ENCODE measurements around the gene MED12L.
"Not testable (repeated sequence)": the region's sequence is repeated elsewhere in the genome, so short reads cannot be mapped to it uniquely, and the experiment has no call there.

The MED12L gene

GRCh38 chr3:151236736-151237135, 151.3 kb downstream of the MED12L start:
- Histone ChIP-seq H3K4ac (ENCODE audit: low read depth, low read length) (no peak overlapping the region), H3K9ac (ENCODE audit: low read length) (no peak overlapping the region), H3K4me2 (ENCODE audit: low read length) (no peak overlapping the region), H3K4me3 (ENCODE audit: low read length) (no peak overlapping the region), H4K5ac (ENCODE audit: low read length) (no peak overlapping the region), H3K56ac (ENCODE audit: low read length) (no peak overlapping the region), H3K79me2 (ENCODE audit: control insufficient read depth, insufficient read depth, low read length) (no peaks in the 10 kb centered on the region), H3K18ac (ENCODE audit: low read length) (no peak overlapping the region), H3K36me3 (ENCODE audit: control insufficient read depth, insufficient read depth, low read length) (no peaks in the 10 kb centered on the region), H2BK120ac (ENCODE audit: low read depth, low read length) (no peak overlapping the region), H4K8ac (ENCODE audit: low read depth, low read length) (no peak overlapping the region), H2BK5ac (ENCODE audit: low read length) (no peak overlapping the region), H3K27me3 (ENCODE audit: insufficient read depth, low read length, poor library complexity) (no peaks in the 10 kb centered on the region), H2AK5ac (ENCODE audit: low read length) (no peak overlapping the region), H2BK15ac (replicated peaks; ENCODE audit: low read depth) (no peak overlapping the region), H3K27ac (ENCODE audit: low read depth, low read length) (no peak overlapping the region), H3K23ac (ENCODE audit: low read length) (no peak overlapping the region), H3K79me1 (ENCODE audit: low read length) (no peaks in the 10 kb centered on the region), H3K4me1 (ENCODE audit: control insufficient read depth, low read depth, low read length) (no peaks in the 10 kb centered on the region)
- no CpG with 5 or more reads among the region's 7 CpGs for WGBS (ENCODE audit: extremely low coverage, insufficient coverage, low lambda C conversion rate)
- DNase-seq = no peak

DNA sequence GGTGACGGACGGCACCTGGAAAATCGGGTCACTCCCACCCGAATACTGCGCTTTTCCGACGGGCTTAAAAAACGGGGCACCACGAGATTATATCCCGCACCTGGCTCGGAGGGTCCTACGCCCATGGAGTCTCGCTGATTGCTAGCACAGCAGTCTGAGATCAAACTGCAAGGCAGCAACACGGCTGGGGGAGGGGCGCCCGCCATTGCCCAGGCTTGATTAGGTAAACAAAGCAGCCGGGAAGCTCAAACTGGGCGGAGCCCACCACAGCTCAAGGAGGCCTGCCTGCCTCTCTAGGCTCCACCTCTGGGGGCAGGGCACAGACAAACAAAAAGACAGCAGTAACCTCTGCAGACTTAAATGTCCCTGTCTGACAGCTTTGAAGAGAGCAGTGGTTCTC, 156.5 kb downstream of the MED12L start:
- not testable (repeated sequence) for H3K79me1 ChIP-seq (ENCODE audit: low read length); H3K56ac ChIP-seq (ENCODE audit: low read length); H2BK5ac ChIP-seq (ENCODE audit: low read length); H3K18ac ChIP-seq (ENCODE audit: low read length); H2BK120ac ChIP-seq (ENCODE audit: low read depth, low read length); H3K4me2 ChIP-seq (ENCODE audit: low read length); H3K27ac ChIP-seq (ENCODE audit: low read depth, low read length); H3K4me1 ChIP-seq (ENCODE audit: control insufficient read depth, low read depth, low read length); H3K4me3 ChIP-seq (ENCODE audit: low read length); H2BK15ac ChIP-seq (replicated peaks; ENCODE audit: low read depth); H4K5ac ChIP-seq (ENCODE audit: low read length); H3K27me3 ChIP-seq (ENCODE audit: insufficient read depth, low read length, poor library complexity); H2AK5ac ChIP-seq (ENCODE audit: low read length); H3K9ac ChIP-seq (ENCODE audit: low read length); H4K8ac ChIP-seq (ENCODE audit: low read depth, low read length); H3K23ac ChIP-seq (ENCODE audit: low read length); DNase-seq; H3K79me2 ChIP-seq (ENCODE audit: control insufficient read depth, insufficient read depth, low read length); H3K36me3 ChIP-seq (ENCODE audit: control insufficient read depth, insufficient read depth, low read length); H3K4ac ChIP-seq (ENCODE audit: low read depth, low read length)
- no CpG with 5 or more reads among the region's 18 CpGs for WGBS (ENCODE audit: extremely low coverage, insufficient coverage, low lambda C conversion rate)

DNA sequence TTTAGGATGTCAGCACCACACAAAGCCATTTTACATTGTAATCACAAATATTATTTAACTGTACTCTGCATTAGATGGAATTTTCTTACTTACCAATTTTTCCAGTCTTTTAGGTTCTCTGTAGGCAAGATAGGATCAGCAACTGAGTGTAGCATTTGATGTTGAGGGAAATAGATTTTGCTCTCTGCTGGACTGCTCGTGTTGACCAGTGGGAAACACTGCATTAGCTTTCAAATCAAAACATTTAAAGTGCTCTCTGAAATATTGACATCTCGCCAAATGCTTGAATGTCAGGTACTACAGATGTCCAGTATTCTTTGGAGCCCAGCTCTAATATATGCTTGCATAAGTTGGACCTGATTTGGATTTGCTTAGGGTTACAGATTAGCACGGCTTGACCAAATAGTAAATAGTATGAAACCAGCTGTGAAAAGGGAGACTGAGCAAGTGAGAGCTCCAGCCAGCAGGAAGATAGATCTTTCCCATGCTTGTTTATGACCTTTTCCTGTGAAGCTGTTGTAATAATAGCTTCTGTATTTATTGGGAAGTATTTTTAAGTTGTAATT, 163.4 kb downstream of the MED12L start:
- H2BK15ac ChIP-seq (replicated peaks; ENCODE audit: low read depth) = no peak overlapping the region

GRCh38 chr3:151256749-151257148, 171.3 kb downstream of the MED12L start:
- H3K56ac ChIP-seq (ENCODE audit: low read length) = no peak overlapping the region
- H3K79me1 ChIP-seq (ENCODE audit: low read length) = no peaks in the 10 kb centered on the region
- H2AK5ac ChIP-seq (ENCODE audit: low read length) = no peak overlapping the region
- no peaks in the 10 kb centered on the region for H3K36me3 ChIP-seq (ENCODE audit: control insufficient read depth, insufficient read depth, low read length)
- H2BK5ac ChIP-seq (ENCODE audit: low read length) = no peak overlapping the region
- H3K9ac ChIP-seq (ENCODE audit: low read length) = no peak overlapping the region
- no peak overlapping the region for H3K23ac ChIP-seq (ENCODE audit: low read length)
- no peaks in the 10 kb centered on the region for H3K4me1 ChIP-seq (ENCODE audit: control insufficient read depth, low read depth, low read length)
- no peak overlapping the region for H3K27ac ChIP-seq (ENCODE audit: low read depth, low read length)
- no peak overlapping the region for H3K4me3 ChIP-seq (ENCODE audit: low read length)
- H3K4me2 ChIP-seq (ENCODE audit: low read length) = no peak overlapping the region
- H4K8ac ChIP-seq (ENCODE audit: low read depth, low read length) = no peak overlapping the region
- no CpG with 5 or more reads among the region's 1 CpG for WGBS (ENCODE audit: extremely low coverage, insufficient coverage, low lambda C conversion rate)
- H2BK15ac ChIP-seq (replicated peaks; ENCODE audit: low read depth) = no peak overlapping the region
- no peak overlapping the region for H3K4ac ChIP-seq (ENCODE audit: low read depth, low read length)
- H3K79me2 ChIP-seq (ENCODE audit: control insufficient read depth, insufficient read depth, low read length) = no peaks in the 10 kb centered on the region
- H2BK120ac ChIP-seq (ENCODE audit: low read depth, low read length) = no peak overlapping the region
- H3K18ac ChIP-seq (ENCODE audit: low read length) = no peak overlapping the region
- no peaks in the 10 kb centered on the region for H3K27me3 ChIP-seq (ENCODE audit: insufficient read depth, low read length, poor library complexity)
- no peak for DNase-seq
- H4K5ac ChIP-seq (ENCODE audit: low read length) = no peak overlapping the region

More for the DNA sequence above, 163.4 kb downstream of the MED12L start:
- Histone ChIP-seq H3K4me3 (ENCODE audit: low read length) (no peak overlapping the region), H3K18ac (ENCODE audit: low read length) (no peak overlapping the region), H3K9ac (ENCODE audit: low read length) (no peak overlapping the region), H3K4ac (ENCODE audit: low read depth, low read length) (no peak overlapping the region), H3K27me3 (ENCODE audit: insufficient read depth, low read length, poor library complexity) (no peaks in the 10 kb centered on the region), H4K8ac (ENCODE audit: low read depth, low read length) (no peak overlapping the region), H3K4me1 (ENCODE audit: control insufficient read depth, low read depth, low read length) (no peaks in the 10 kb centered on the region), H2BK5ac (ENCODE audit: low read length) (no peak overlapping the region), H3K4me2 (ENCODE audit: low read length) (no peak overlapping the region), H2BK120ac (ENCODE audit: low read depth, low read length) (no peak overlapping the region), H3K27ac (ENCODE audit: low read depth, low read length) (no peak overlapping the region), H3K23ac (ENCODE audit: low read length) (no peak overlapping the region), H3K79me1 (ENCODE audit: low read length) (no peaks in the 10 kb centered on the region), H3K36me3 (ENCODE audit: control insufficient read depth, insufficient read depth, low read length) (no peaks in the 10 kb centered on the region), H4K5ac (ENCODE audit: low read length) (no peak overlapping the region), H2AK5ac (ENCODE audit: low read length) (no peak overlapping the region), H3K56ac (ENCODE audit: low read length) (no peak overlapping the region), H3K79me2 (ENCODE audit: control insufficient read depth, insufficient read depth, low read length) (no peaks in the 10 kb centered on the region)
- no peak for DNase-seq
- WGBS (ENCODE audit: extremely low coverage, insufficient coverage, low lambda C conversion rate) = no CpG with 5 or more reads among the region's 3 CpGs

DNA sequence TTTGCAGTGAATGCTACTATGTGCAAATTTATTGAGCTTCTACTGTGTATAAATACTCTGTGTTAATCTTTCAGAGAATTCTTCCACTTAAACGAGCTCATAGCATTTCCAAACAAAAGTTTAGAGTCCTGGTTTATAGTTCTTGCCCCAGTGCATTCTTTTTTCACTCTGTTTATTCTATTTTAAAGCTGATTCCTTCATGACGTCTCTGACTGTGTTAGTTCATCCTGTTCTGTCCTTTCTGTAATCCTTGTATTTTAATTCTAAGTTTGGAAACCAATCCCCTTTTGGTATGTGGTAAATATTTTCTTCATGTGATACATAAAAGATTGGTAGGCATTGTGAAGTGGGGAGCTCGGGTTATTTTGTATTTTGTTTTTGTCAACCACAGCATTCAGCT, 174.2 kb downstream of the MED12L start:
- Histone ChIP-seq H4K5ac (ENCODE audit: low read length) (no peak overlapping the region), H2BK5ac (ENCODE audit: low read length) (no peak overlapping the region), H3K4me1 (ENCODE audit: control insufficient read depth, low read depth, low read length) (no peaks in the 10 kb centered on the region), H3K79me1 (ENCODE audit: low read length) (no peaks in the 10 kb centered on the region), H4K8ac (ENCODE audit: low read depth, low read length) (no peak overlapping the region), H2AK5ac (ENCODE audit: low read length) (no peak overlapping the region), H3K4me3 (ENCODE audit: low read length) (no peak overlapping the region), H3K23ac (ENCODE audit: low read length) (no peak overlapping the region), H3K56ac (ENCODE audit: low read length) (no peak overlapping the region), H2BK120ac (ENCODE audit: low read depth, low read length) (no peak overlapping the region), H2BK15ac (replicated peaks; ENCODE audit: low read depth) (no peak overlapping the region), H3K18ac (ENCODE audit: low read length) (no peak overlapping the region), H3K4me2 (ENCODE audit: low read length) (no peak overlapping the region), H3K27me3 (ENCODE audit: insufficient read depth, low read length, poor library complexity) (no peaks in the 10 kb centered on the region), H3K27ac (ENCODE audit: low read depth, low read length) (no peak overlapping the region), H3K36me3 (ENCODE audit: control insufficient read depth, insufficient read depth, low read length) (no peaks in the 10 kb centered on the region), H3K4ac (ENCODE audit: low read depth, low read length) (no peak overlapping the region), H3K79me2 (ENCODE audit: control insufficient read depth, insufficient read depth, low read length) (no peaks in the 10 kb centered on the region), H3K9ac (ENCODE audit: low read length) (no peak overlapping the region)
- no CpG with 5 or more reads among the region's 3 CpGs for WGBS (ENCODE audit: extremely low coverage, insufficient coverage, low lambda C conversion rate)
- no peak for DNase-seq

- H3K36me3 ChIP-seq (ENCODE audit: control insufficient read depth, insufficient read depth, low read length) = no peaks in the 10 kb centered on the region
- H3K27me3 ChIP-seq (ENCODE audit: insufficient read depth, low read length, poor library complexity) = no peaks in the 10 kb centered on the region
- no peak overlapping the region for H3K4me2 ChIP-seq (ENCODE audit: low read length)
- H2BK15ac ChIP-seq (replicated peaks; ENCODE audit: low read depth) = no peak overlapping the region
- no CpG with 5 or more reads among the region's 8 CpGs for WGBS (ENCODE audit: extremely low coverage, insufficient coverage, low lambda C conversion rate)
- no peak overlapping the region for H3K9ac ChIP-seq (ENCODE audit: low read length)
- no peak overlapping the region for H2BK5ac ChIP-seq (ENCODE audit: low read length)
- H3K23ac ChIP-seq (ENCODE audit: low read length) = no peak overlapping the region
- no peaks in the 10 kb centered on the region for H3K4me1 ChIP-seq (ENCODE audit: control insufficient read depth, low read depth, low read length)
- no peak overlapping the region for H3K27ac ChIP-seq (ENCODE audit: low read depth, low read length)
- no peaks in the 10 kb centered on the region for H3K79me1 ChIP-seq (ENCODE audit: low read length)
- no peak overlapping the region for H4K5ac ChIP-seq (ENCODE audit: low read length)
- H3K56ac ChIP-seq (ENCODE audit: low read length) = no peak overlapping the region
- no peak overlapping the region for H3K4ac ChIP-seq (ENCODE audit: low read depth, low read length)
- H2AK5ac ChIP-seq (ENCODE audit: low read length) = no peak overlapping the region
- no peak overlapping the region for H3K18ac ChIP-seq (ENCODE audit: low read length)
- H3K79me2 ChIP-seq (ENCODE audit: control insufficient read depth, insufficient read depth, low read length) = no peaks in the 10 kb centered on the region
- no peak for DNase-seq
- no peak overlapping the region for H2BK120ac ChIP-seq (ENCODE audit: low read depth, low read length)
- H4K8ac ChIP-seq (ENCODE audit: low read depth, low read length) = no peak overlapping the region
- H3K4me3 ChIP-seq (ENCODE audit: low read length) = no peak overlapping the region
Observed at GRCh38 chr3:151262871-151263525, 177.5 kb downstream of the MED12L start.
